Activated CD8-positive, alpha-beta T cell treated with anti-CD3 and anti-CD28 coated beads for 36 hours (primary cell): ENCODE measurements around the gene PCDH1. TPM values are rescaled to one million over a fixed set of nuclear protein-coding genes. Genes with fewer than 3 reads are reported as not detected.

ENCODE experiments used
- ATAC-seq: fragments of 200-7000 bp; cut with Tn5 transposase; one replicate; pipeline ENCODE4 v1.10.0; 2021; ENCODE audit warnings: mild to moderate bottlenecking, moderate library complexity
- CTCF ChIA-PET: fragments of 350-600 bp; sonication (Branson Sonifier 250); formaldehyde crosslinking; loops from one replicate; lab custom pipeline; 2021; ENCODE audit warnings: antibody characterized with exemption; lab: Charles Lee
- POLR2A ChIA-PET: fragments of 350-600 bp; sonication (Branson Sonifier 250); formaldehyde crosslinking; loops from one replicate; lab custom pipeline; 2021; ENCODE audit warnings: antibody characterized with exemption; lab: Charles Lee
- DNase-seq: peaks from one replicate; pipeline ENCODE4 v3.0.0-alpha.2; 2020
- H3K27ac Mint-ChIP-seq: one replicate; pipeline ENCODE4 v1.8.0; 2021; ENCODE audit warnings: mild to moderate bottlenecking, mixed read lengths
- H3K27me3 Mint-ChIP-seq: one replicate; pipeline ENCODE4 v1.8.0; 2021; ENCODE audit warnings: mixed read lengths
- H3K36me3 Mint-ChIP-seq: one replicate; pipeline ENCODE4 v1.8.0; 2021; ENCODE audit warnings: low read depth, mixed read lengths
- H3K4me1 Mint-ChIP-seq: one replicate; pipeline ENCODE4 v1.8.0; 2021; ENCODE audit warnings: low read depth, mixed read lengths
- H3K4me3 Mint-ChIP-seq: one replicate; pipeline ENCODE4 v1.8.0; 2021; ENCODE audit warnings: mild to moderate bottlenecking, moderate library complexity, mixed read lengths
- H3K9me3 Mint-ChIP-seq: one replicate; pipeline ENCODE4 v1.8.0; 2021; ENCODE audit warnings: mixed read lengths
- intact Hi-C: fragments of 100-400 bp; cut with micrococcal nuclease; formaldehyde crosslinking; loops from one replicate; pipeline ENCODE4 v1.10.0; 2022
- total RNA-seq, 2 experiments: library from RNA; stranded (reverse); gene quantifications; one replicate each; pipeline ENCODE4 v1.2.3, GENCODE V29; 2021
- TF ChIP-seq, protein P1 (sequence below): fragments of 200-600 bp; IDR thresholded peaks from one replicate; pipeline ENCODE4 v1.8.0; 2022; ENCODE audit warnings: antibody characterized with exemption, mild to moderate bottlenecking

PCDH1 gene
- total RNA-seq, 2 experiments from 2014 or later = 0.87 TPM; not detected in 1

DNA sequence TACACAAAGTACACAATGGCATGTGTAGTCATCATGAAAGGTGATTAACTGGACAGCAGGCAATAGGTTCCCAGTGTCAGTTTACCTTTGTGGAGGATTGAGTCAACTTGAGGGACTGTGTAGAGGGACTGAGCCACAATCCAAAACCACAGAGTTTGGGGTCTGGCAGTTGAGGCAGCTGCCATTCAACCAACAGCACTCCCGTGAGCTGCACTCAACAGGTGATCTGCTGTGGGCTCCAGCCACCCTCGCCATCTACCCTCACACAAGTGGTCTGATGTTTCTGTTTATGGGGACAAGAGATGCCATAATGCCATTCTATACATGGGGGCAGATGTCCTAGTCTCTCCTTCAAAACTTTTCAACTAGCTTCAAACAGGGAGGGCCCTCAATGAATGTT lies 42.6 kb upstream of the PCDH1 start:
- Mint-ChIP-seq H3K27ac (no peak overlapping the region), H3K9me3 (no peaks in the 10 kb centered on the region), H3K4me3 (no peak overlapping the region), H3K36me3 (peaks cover 9% of the 10 kb centered on the region), H3K4me1 (peaks cover 16% of the 10 kb centered on the region), H3K27me3 (peaks cover 2% of the 10 kb centered on the region)
- no peak for DNase-seq
- intact Hi-C loops = no loop called here
- POLR2A ChIA-PET = interaction anchor here (1.0 kb wide), 1 partner anchor 40 kb away, joined by 3 read pairs; no protein-coding TSS in a partner anchor
- no peak for ATAC-seq
- TF ChIP-seq, protein P1, sequence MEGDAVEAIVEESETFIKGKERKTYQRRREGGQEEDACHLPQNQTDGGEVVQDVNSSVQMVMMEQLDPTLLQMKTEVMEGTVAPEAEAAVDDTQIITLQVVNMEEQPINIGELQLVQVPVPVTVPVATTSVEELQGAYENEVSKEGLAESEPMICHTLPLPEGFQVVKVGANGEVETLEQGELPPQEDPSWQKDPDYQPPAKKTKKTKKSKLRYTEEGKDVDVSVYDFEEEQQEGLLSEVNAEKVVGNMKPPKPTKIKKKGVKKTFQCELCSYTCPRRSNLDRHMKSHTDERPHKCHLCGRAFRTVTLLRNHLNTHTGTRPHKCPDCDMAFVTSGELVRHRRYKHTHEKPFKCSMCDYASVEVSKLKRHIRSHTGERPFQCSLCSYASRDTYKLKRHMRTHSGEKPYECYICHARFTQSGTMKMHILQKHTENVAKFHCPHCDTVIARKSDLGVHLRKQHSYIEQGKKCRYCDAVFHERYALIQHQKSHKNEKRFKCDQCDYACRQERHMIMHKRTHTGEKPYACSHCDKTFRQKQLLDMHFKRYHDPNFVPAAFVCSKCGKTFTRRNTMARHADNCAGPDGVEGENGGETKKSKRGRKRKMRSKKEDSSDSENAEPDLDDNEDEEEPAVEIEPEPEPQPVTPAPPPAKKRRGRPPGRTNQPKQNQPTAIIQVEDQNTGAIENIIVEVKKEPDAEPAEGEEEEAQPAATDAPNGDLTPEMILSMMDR = no peak
- CTCF ChIA-PET = interaction anchor here (0.7 to 4.6 kb wide), 3 partner anchors 40 to 229 kb away, joined by 3 to 33 read pairs (median 3); no protein-coding TSS in a partner anchor

DNA sequence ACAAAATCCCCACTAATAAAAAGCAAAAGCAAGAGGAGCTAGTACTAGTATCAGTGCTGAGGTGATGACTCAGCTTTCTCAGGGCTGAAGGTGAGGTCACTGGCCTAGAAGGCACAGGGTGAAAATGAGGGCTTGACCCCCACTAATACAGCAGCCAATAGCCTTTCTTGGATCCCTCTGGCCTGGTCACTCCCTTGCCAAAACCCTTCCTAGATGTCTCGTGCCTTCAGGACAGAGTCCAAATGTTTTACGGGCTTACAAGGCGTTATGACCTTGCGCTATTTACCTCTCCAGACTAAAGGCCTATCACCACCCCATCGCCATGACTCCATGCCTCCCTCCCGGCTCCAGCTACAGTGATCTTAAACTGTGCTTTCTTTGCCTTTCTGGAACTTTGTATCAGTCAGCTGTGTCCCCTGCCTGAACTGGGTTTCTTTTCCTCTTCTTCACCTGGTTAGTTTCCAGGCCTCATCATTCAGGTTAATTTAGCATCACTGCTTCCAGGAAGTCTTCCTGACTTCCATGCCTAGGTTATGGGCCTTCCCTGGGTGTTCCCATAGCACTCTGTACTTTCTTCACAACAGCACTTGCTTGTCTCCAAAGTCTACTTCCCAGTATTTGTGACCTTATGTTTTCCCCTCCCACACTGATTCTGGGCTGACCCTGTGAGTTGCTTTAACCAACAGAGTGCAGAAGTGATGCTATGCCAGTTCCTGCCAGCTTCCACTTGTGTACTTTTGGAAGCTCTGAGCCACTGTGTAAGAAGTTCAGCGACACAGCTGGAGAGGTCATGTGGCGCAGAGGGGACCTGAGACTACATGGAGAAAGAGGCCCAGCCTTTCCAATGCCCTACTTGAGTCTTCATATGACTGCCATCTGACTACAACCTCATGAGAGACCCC lies 41.3 kb upstream of the PCDH1 start:
- Mint-ChIP-seq H3K9me3 (no peaks in the 10 kb centered on the region), H3K27ac (no peak overlapping the region), H3K4me3 (no peak overlapping the region), H3K4me1 (peaks cover 14% of the 10 kb centered on the region), H3K27me3 (peaks cover 6% of the 10 kb centered on the region), H3K36me3 (peaks cover 3% of the 10 kb centered on the region)
- TF ChIP-seq, protein P1 = no peak
- ATAC-seq (no peak), DNase-seq (no peak)
- intact Hi-C loops = loop anchor here (5.0 kb wide), 1 partner anchor 33 kb away; no protein-coding TSS in a partner anchor
- ChIA-PET POLR2A (interaction anchor here (1.0 kb wide), 1 partner anchor 41 kb away, joined by 3 read pairs; no protein-coding TSS in a partner anchor), CTCF (interaction anchor here (1.0 to 5.1 kb wide), 2 partner anchors 23 to 41 kb away, joined by 4 to 25 read pairs; no protein-coding TSS in a partner anchor)

DNA sequence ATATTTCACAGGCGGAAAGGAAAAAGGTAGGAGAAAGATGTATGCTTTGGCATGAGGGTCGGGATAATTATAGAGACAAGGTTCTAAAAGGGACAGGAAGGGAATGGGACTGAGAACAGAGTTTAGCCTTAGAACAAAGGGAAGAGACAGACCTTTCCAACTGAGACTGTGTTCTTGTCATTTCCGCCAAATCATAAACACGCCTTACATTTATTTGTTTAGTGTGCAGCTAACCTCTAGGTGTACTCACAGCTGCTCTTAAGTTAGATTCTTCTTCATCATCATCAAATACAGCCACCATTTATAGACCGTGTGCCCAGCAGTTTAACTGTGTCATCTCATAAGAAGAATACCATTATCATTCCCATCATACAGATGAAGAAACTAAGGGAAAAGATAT lies 39.5 kb upstream of the PCDH1 start:
- Mint-ChIP-seq H3K9me3 (no peaks in the 10 kb centered on the region), H3K27ac (no peak overlapping the region), H3K4me1 (peaks cover 13% of the 10 kb centered on the region), H3K36me3 (no peaks in the 10 kb centered on the region), H3K4me3 (no peak overlapping the region), H3K27me3 (peaks cover 17% of the 10 kb centered on the region)
- CTCF ChIA-PET = interaction anchor here (1.2 to 5.2 kb wide), 4 partner anchors 37 to 226 kb away, joined by 5 to 44 read pairs (median 15); partner anchors contain the start of gene PCDH1
- POLR2A ChIA-PET = no interaction called here
- TF ChIP-seq, protein P1 = no peak
- ATAC-seq (no peak), DNase-seq (no peak)
- intact Hi-C loops = loop anchor here (5.0 kb wide), 1 partner anchor 35 kb away; no protein-coding TSS in a partner anchor

DNA sequence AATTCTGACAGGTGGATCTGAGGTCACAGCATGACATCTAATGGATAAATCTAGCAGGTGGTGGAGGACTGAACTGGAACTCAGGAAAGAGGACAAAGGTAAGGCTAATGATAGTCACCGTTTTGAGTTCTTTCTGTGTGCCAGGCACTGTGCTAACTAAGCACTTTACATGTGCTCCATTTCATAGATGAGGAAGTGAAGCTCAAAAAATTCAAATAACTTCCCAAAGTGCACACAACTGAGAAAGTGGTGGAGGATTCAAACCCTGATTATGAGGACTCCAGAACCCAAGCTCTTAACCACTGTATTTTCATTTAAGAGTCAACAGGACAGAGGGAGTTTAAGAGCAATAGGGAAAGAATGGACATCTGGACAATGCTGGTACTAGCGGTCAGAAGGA lies 38.3 kb upstream of the PCDH1 start:
- intact Hi-C loops = loop anchor here (5.0 kb wide), 1 partner anchor 36 kb away; no protein-coding TSS in a partner anchor
- DNase-seq (no peak), ATAC-seq (no peak)
- Mint-ChIP-seq H3K4me3 (no peak overlapping the region), H3K27me3 (peaks cover 21% of the 10 kb centered on the region), H3K4me1 (peaks cover 11% of the 10 kb centered on the region), H3K36me3 (no peaks in the 10 kb centered on the region), H3K27ac (no peak overlapping the region), H3K9me3 (no peaks in the 10 kb centered on the region)
- TF ChIP-seq, protein P1 = no peak
- ChIA-PET POLR2A (interaction anchor here (1.0 kb wide), 1 partner anchor 129 kb away, joined by 3 read pairs; no protein-coding TSS in a partner anchor), CTCF (interaction anchor here (0.8 to 5.2 kb wide), 9 partner anchors 17 to 224 kb away, joined by 3 to 44 read pairs (median 5); partner anchors contain the start of gene PCDH1)
